K562 (cell line): Measurements from ENCODE around the gene PIK3C2B.
A peak's percentile ranks its signal among the peaks of the same experiment; 100 is the strongest.

Experiments
- CREB3 ChIP-seq: fragments of 450-650 bp; conservative IDR thresholded peaks from 2 replicates; pipeline ENCODE4 v1.6.1; 2016; ENCODE audit warnings: missing genetic modification characterization, low read depth, mild to moderate bottlenecking, missing compliant biosample characterization, moderate library complexity
- CTCF ChIP-seq, 3 experiments: IDR thresholded peaks in 2 of 3; conservative IDR thresholded peaks in 1 of 3; 2 replicates each; pipeline ENCODE4 v1.5.1; 2011 to 2012; ENCODE audit warnings: low read length in 3 of 3, mild to moderate bottlenecking in 3 of 3, control low read depth in 2 of 3, improper control_type of control experiment in 1 of 3, inconsistent platforms in 1 of 3, low read depth in 1 of 3, mixed read lengths in 1 of 3, moderate library complexity in 1 of 3; ENCODE audit not compliant: insufficient read depth in 2 of 3
- JUN ChIP-seq, 2 experiments: sonication (generic) in 1 of 2; formaldehyde crosslinking in 1 of 2; IDR thresholded peaks; 2 replicates each; pipeline versions ENCODE4 v1.6.1 to v1.8.0; 2012 to 2022; ENCODE audit warnings: borderline replicate concordance in 2 of 2, mild to moderate bottlenecking in 2 of 2, improper control_type of control experiment in 1 of 2, low read depth in 1 of 2, low read length in 1 of 2, missing genetic modification reagents in 1 of 2
- MTF1 ChIP-seq: fragments of 250-450 bp; sonication (Bioruptor Pico); IDR thresholded peaks from 2 replicates; pipeline ENCODE4 v1.9.0; 2021; ENCODE audit warnings: moderate library complexity, mild to moderate bottlenecking, inconsistent platforms, borderline replicate concordance
- NFYB ChIP-seq: IDR thresholded peaks from 2 replicates; pipeline ENCODE4 v1.6.1; 2011; ENCODE audit warnings: mild to moderate bottlenecking, moderate library complexity; ENCODE audit not compliant: insufficient read length; ENCODE audit errors: extremely low read depth
- POLR2AphosphoS5 ChIP-seq: IDR thresholded peaks from 2 replicates; pipeline ENCODE4 v1.6.1; 2011; ENCODE audit warnings: mild to moderate bottlenecking, low read depth, low read length, moderate library complexity; ENCODE audit not compliant: control insufficient read depth, insufficient read depth
- ZBTB33 ChIP-seq: sonication (generic); formaldehyde crosslinking; IDR thresholded peaks from 2 replicates; pipeline ENCODE4 v1.8.1; 2023; ENCODE audit warnings: mild to moderate bottlenecking, missing genetic modification reagents
- ZKSCAN8 ChIP-seq: fragments of 200-800 bp; sonication (Bioruptor generic); IDR thresholded peaks from 2 replicates; pipeline ENCODE4 v1.6.1; 2016; ENCODE audit warnings: missing genetic modification characterization, missing compliant biosample characterization
- ZNF124 ChIP-seq: sonication (generic); formaldehyde crosslinking; IDR thresholded peaks from 2 replicates; pipeline ENCODE4 v1.8.1; 2022; ENCODE audit warnings: missing genetic modification reagents
- ZNF224 ChIP-seq: sonication (generic); formaldehyde crosslinking; IDR thresholded peaks from 2 replicates; pipeline ENCODE4 v1.8.0; 2022; ENCODE audit warnings: mild to moderate bottlenecking, missing genetic modification reagents
- TF ChIP-seq, protein P1 (sequence below): fragments of 250-450 bp; sonication (Bioruptor Pico); IDR thresholded peaks from 2 replicates; pipeline ENCODE4 v1.5.0; 2022; ENCODE audit warnings: mild to moderate bottlenecking

DNA sequence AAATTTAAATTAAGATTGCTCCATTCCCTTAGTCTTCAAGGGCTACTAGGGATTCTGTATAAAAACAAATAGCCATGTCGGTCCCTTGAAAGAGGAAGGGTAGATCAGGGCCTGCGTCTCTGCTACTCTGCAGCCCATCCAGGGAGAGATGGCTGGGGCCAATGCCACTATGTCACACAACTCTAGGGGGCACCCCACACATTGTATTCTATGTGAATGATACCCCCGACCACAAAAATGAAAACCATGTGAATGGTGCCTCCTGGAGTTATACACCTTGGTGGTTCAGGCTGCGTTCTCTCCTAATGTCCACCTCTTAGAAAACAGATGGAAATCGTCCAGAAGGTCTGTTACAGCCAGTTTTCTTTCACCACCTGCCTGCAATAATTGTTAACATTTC lies 18.0 kb downstream of the PIK3C2B start:
- no peak for TF ChIP-seq MTF1 (CRISPR knock-in tag)
- peak in 2 of 3 experiments; percentile 19 to 38; a peak in 4 of 6 replicates for TF ChIP-seq CTCF (IDR thresholded peaks at IDR 0.05 in 2 of 3, conservative IDR thresholded peaks at IDR 0.05 in 1 of 3; ENCODE audit: insufficient read depth in 2 of 3, low read depth in 1 of 3, low read length in 3 of 3)
- no peak for TF ChIP-seq ZNF224 (CRISPR knock-in tag)
- TF ChIP-seq JUN (IDR thresholded peaks at IDR 0.05; ENCODE audit: borderline replicate concordance, low read depth, low read length), result no peak
- no peak for TF ChIP-seq JUN (CRISPR knock-in tag; IDR thresholded peaks at IDR 0.05; ENCODE audit: borderline replicate concordance)
- TF ChIP-seq ZNF124, result no peak
- TF ChIP-seq POLR2AphosphoS5, result no peak
- TF ChIP-seq ZKSCAN8, result no peak
- TF ChIP-seq ZBTB33, result no peak
- TF ChIP-seq, protein P1, sequence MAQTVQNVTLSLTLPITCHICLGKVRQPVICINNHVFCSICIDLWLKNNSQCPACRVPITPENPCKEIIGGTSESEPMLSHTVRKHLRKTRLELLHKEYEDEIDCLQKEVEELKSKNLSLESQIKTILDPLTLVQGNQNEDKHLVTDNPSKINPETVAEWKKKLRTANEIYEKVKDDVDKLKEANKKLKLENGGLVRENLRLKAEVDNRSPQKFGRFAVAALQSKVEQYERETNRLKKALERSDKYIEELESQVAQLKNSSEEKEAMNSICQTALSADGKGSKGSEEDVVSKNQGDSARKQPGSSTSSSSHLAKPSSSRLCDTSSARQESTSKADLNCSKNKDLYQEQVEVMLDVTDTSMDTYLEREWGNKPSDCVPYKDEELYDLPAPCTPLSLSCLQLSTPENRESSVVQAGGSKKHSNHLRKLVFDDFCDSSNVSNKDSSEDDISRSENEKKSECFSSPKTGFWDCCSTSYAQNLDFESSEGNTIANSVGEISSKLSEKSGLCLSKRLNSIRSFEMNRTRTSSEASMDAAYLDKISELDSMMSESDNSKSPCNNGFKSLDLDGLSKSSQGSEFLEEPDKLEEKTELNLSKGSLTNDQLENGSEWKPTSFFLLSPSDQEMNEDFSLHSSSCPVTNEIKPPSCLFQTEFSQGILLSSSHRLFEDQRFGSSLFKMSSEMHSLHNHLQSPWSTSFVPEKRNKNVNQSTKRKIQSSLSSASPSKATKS, result no peak
- TF ChIP-seq NFYB, result no peak
- no peak for TF ChIP-seq CREB3 (tag)
